Middle frontal gyrus (tissue), 1 donor: ENCODE measurements around the gene MEX3A.
"Not testable (repeated sequence)": the region's sequence is repeated elsewhere in the genome, so short reads cannot be mapped to it uniquely, and the experiment has no call there.

Experiments used
- DNase-seq: peaks from one replicate; pipeline ENCODE4 v3.0.0-alpha.2; 2015; ENCODE audit warnings: low spot score; ENCODE audit errors: extremely low spot score

Gene MEX3A, protein sequence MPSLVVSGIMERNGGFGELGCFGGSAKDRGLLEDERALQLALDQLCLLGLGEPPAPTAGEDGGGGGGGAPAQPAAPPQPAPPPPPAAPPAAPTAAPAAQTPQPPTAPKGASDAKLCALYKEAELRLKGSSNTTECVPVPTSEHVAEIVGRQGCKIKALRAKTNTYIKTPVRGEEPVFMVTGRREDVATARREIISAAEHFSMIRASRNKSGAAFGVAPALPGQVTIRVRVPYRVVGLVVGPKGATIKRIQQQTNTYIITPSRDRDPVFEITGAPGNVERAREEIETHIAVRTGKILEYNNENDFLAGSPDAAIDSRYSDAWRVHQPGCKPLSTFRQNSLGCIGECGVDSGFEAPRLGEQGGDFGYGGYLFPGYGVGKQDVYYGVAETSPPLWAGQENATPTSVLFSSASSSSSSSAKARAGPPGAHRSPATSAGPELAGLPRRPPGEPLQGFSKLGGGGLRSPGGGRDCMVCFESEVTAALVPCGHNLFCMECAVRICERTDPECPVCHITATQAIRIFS

DNA sequence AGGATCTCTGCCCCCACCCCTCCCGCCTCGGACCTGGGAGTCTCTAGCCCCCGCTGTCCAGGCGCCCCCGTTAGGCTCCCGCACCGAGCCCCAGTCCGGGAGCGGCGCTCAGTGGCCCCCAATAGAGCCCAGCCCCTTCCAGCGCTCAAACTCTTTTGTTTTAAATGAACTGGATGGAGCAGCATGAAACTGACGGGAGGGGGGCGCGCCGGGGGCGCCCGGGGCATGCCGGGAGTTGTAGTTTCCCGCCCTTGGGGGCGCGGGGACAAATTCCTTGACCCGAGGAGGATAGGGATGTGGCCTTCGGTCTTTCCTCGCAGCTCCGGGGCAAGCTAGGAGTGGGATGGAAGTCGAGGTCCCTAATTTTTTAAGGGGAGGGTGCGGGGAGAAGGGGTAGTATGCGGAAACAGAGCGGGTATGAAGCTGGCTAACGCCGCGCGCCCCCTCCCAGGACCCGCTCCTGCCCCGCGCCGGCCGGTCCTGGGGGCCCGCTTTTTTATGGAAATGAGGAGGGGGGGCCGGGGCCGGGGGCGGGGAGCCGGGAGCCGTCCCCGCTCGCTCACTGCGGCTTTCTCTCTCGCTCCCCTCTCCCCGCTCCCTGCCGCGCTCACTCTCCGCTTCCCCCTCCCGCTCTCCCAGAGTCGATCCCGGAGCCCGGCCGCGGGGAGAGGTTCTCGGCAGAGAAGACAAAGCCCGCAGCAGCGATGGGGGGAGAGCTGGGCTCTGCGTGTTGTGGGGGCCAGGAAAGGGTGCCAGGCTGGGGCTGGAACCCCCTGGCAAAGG lies at the start of gene MEX3A:
Gene MEX3A (minus strand): TSS at position 157 of the 783 bp plus-strand sequence. CDS start 467 bp downstream, outside the sequence.
- DNase-seq, result peak; percentile 57

DNA sequence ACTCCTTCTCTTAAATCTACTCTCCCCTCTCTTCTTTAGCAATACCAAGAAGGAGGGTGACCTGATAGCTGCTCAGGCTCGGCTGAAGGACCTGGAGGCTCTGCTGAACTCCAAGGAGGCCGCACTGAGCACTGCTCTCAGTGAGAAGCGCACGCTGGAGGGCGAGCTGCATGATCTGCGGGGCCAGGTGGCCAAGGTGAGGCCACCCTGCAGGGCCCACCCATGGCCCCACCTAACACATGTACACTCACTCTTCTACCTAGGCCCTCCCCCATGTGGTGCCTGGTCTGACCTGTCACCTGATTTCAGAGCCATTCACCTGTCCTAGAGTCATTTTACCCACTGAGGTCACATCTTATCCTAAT lies 48.3 kb upstream of the MEX3A start:
- no peak for DNase-seq

GRCh38 chr1:156129687-156130577 lies 47.7 kb upstream of the MEX3A start:
- no peak for DNase-seq

GRCh38 chr1:156128654-156129597 lies 46.7 kb upstream of the MEX3A start:
- no peak for DNase-seq

DNA sequence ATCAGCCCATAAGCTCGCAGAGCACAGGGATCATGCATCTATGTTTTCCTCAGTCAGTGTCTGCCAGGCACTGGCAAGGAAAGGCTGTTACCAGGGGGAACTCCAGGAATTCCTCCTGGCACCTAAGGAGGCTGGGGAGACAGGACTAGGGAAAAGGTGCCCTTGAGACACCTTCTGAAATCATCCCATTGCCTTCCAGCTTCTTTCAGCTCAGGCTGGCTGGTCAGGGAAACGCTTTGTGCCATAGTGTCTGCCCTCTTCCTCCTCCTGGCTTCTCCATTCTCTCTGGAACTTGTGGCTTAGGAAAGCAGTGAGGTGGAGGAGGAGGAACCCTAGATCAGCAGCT lies 46.0 kb upstream of the MEX3A start:
- no peak for DNase-seq

- no peak for DNase-seq
These were observed 44.6 kb upstream of the MEX3A start for GRCh38 chr1:156126630-156127534.

DNA sequence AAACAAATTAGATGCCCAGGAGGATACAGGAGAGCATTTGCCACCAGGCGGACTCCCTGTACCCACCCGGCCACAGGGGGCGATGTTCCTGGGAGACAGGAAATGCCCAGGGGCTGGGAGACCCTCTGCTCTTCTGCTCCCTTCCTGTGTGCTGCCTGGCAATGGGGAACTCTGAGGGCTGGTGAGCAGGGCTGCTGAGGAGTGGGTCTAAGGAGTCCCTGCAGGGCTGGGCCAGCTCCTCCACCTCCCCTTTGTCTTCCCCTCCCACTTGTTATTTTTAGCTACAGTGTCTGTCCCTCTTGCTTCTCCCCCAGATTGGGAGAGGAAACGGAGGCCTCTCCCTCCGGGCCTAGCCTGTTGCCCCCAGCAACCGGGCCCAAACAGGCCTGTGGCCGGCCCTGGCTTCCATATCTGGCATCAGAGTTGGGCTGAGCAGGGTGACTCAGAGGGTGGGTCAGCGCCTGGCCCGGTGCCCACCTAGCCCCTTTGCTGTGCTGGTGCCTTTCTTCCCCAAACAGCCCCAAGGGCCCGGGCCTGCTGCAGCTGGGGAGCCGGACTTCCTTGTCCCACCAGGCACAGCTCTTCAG lies 43.9 kb upstream of the MEX3A start:
- DNase-seq, result no peak

DNA sequence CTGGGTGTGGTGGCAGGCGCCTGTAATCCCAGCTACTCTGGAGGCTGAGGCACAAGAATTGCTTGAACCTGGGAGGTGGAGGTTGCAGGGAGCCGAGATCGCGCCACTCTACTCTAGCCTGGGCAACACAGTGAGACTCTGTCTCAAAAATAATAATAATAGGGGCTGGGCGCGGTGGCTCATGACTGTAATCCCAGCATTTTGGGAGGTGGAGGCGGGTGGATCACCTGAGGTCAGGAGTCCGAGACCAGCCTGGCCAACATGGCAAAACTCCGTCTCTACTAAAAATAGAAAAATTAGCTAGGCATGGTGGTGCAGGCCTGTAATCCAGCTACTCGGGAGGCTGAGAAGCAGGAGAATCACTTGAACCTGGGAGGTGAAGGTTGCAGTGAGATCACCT lies 43.3 kb upstream of the MEX3A start:
- not testable (repeated sequence) for DNase-seq

GRCh38 chr1:156124557-156125483 lies 42.6 kb upstream of the MEX3A start:
- DNase-seq, result no peak

DNA sequence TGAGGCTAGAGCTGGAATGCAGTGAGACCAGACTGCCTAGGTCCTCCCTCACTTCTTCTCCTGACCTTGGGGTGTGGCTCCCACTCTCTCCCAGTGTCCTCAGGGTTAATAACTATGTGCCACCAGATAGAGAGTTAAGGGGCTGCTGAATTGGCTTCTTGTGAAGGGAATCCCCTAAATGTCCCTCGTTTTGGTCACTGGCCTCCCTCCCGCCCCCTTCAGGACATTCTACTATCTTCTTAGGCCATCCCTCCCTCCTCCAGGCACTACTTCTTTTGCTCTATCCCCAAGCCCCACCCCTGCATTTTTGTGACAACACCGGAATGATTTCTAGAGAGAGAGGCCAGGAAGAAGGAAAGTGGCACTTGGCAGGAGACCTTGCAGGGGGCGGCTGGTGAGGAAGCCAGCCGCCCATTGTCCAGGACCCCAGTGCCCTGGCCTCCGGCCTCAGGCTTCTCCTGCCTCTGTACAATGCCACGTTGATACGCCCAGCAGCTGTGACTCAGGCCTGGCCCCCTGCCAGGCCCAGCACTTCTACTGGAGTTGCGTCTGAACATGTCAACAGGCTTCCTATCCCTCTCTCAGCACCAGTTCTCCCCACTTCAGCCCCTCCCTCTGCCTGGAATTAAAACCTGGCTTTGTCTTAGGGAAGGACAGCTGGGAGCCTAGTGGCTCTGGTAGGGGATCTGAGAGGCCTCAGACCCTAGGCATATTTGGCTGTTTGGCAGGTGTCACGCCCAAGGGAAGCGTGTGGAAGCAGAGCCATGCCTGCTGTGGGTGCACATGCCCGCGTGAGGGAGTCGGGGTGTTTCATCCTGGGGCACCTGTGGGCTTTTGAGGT lies 41.3 kb upstream of the MEX3A start:
- DNase-seq, result peak; percentile 73

GRCh38 chr1:156122519-156123355 lies 40.5 kb upstream of the MEX3A start:
- DNase-seq, result no peak

- no peak for DNase-seq
These were observed 39.8 kb upstream of the MEX3A start for GRCh38 chr1:156122086-156122485.

- no peak for DNase-seq
These were observed 39.2 kb upstream of the MEX3A start for GRCh38 chr1:156121457-156121856.

GRCh38 chr1:156121005-156121404 lies 38.7 kb upstream of the MEX3A start:
- not testable (repeated sequence) for DNase-seq

DNA sequence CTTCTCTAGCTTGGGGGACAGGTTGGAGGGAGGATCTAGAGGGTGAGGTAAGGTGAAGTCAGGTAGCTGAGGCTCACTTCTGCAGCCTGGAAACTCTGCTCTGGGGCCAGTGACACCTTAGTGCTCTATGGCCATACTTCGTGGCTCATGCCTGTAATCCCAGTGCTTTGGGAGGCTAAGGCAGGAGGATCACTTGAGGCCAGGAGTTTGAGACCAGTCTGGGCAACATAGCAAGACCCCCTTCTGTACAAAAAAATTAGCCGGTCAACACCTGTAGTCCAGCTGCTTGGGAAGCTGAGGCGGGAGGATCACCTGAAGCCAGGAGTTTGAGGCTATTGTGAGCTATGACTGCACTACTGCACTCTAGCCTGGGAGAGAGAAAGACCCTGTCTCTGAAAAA lies 38.1 kb upstream of the MEX3A start:
- DNase-seq, result no peak
